ENCODE measurements around the gene FBXO27.
"Not testable (repeated sequence)": the region's sequence is repeated elsewhere in the genome, so short reads cannot be mapped to it uniquely, and the experiment has no call there.

The FBXO27 gene

GRCh38 chr19:38989066-38989605, 43.2 kb downstream of the FBXO27 start:
- H3K9me3 ChIP-seq (ENCODE audit: control insufficient read depth, insufficient read depth, low read length), result no peaks in the 10 kb centered on the region

GRCh38 chr19:38988627-38989026, 43.7 kb downstream of the FBXO27 start:
- H3K9ac ChIP-seq (ENCODE audit: low read depth, low read length); H3K4me1 ChIP-seq (ENCODE audit: insufficient read depth, low read length); H3K9me3 ChIP-seq (ENCODE audit: control insufficient read depth, insufficient read depth, low read length); H3K36me3 ChIP-seq (ENCODE audit: insufficient read depth, low read length): not testable (repeated sequence)

More at GRCh38 chr19:38989066-38989605, 43.2 kb downstream of the FBXO27 start:
- H3K4me1 ChIP-seq (ENCODE audit: insufficient read depth, low read length), result peaks cover 6% of the 10 kb centered on the region; the same call in 1 of the 2 replicates
- no peak overlapping the region; the same call in 1 of the 2 replicates for H3K9ac ChIP-seq (ENCODE audit: low read depth, low read length)
- no peaks in the 10 kb centered on the region for H3K36me3 ChIP-seq (ENCODE audit: insufficient read depth, low read length)

GRCh38 chr19:38987745-38988144, 44.6 kb downstream of the FBXO27 start:
- H3K9me3 ChIP-seq (ENCODE audit: control insufficient read depth, insufficient read depth, low read length); H3K9ac ChIP-seq (ENCODE audit: low read depth, low read length); H3K36me3 ChIP-seq (ENCODE audit: insufficient read depth, low read length); H3K4me1 ChIP-seq (ENCODE audit: insufficient read depth, low read length): not testable (repeated sequence)

- Histone ChIP-seq H3K4me1 (ENCODE audit: insufficient read depth, low read length) (peaks cover 6% of the 10 kb centered on the region; the same call in 1 of the 2 replicates), H3K9ac (ENCODE audit: low read depth, low read length) (no peak overlapping the region), H3K36me3 (ENCODE audit: insufficient read depth, low read length) (no peaks in the 10 kb centered on the region), H3K9me3 (ENCODE audit: control insufficient read depth, insufficient read depth, low read length) (no peaks in the 10 kb centered on the region)
Observed at GRCh38 chr19:38985262-38985661, 47.1 kb downstream of the FBXO27 start.

GRCh38 chr19:38980583-38981374, 51.6 kb downstream of the FBXO27 start:
- Histone ChIP-seq H3K9ac (ENCODE audit: low read depth, low read length) (no peak overlapping the region), H3K4me1 (ENCODE audit: insufficient read depth, low read length) (no peaks in the 10 kb centered on the region), H3K9me3 (ENCODE audit: control insufficient read depth, insufficient read depth, low read length) (no peaks in the 10 kb centered on the region), H3K36me3 (ENCODE audit: insufficient read depth, low read length) (no peaks in the 10 kb centered on the region)

- Histone ChIP-seq H3K4me1 (ENCODE audit: insufficient read depth, low read length) (no peaks in the 10 kb centered on the region), H3K36me3 (ENCODE audit: insufficient read depth, low read length) (no peaks in the 10 kb centered on the region), H3K9ac (ENCODE audit: low read depth, low read length) (no peak overlapping the region), H3K9me3 (ENCODE audit: control insufficient read depth, insufficient read depth, low read length) (no peaks in the 10 kb centered on the region)
Observed at GRCh38 chr19:38979812-38980211, 52.5 kb downstream of the FBXO27 start.

GRCh38 chr19:38978326-38978689, 54.0 kb downstream of the FBXO27 start:
- no peak overlapping the region for H3K9ac ChIP-seq (ENCODE audit: low read depth, low read length)
- H3K4me1 ChIP-seq (ENCODE audit: insufficient read depth, low read length), result no peaks in the 10 kb centered on the region
- H3K36me3 ChIP-seq (ENCODE audit: insufficient read depth, low read length), result no peaks in the 10 kb centered on the region
- H3K9me3 ChIP-seq (ENCODE audit: control insufficient read depth, insufficient read depth, low read length), result no peaks in the 10 kb centered on the region

- H3K9ac ChIP-seq (ENCODE audit: low read depth, low read length), result no peak overlapping the region
- H3K4me1 ChIP-seq (ENCODE audit: insufficient read depth, low read length), result no peaks in the 10 kb centered on the region
- H3K9me3 ChIP-seq (ENCODE audit: control insufficient read depth, insufficient read depth, low read length), result no peaks in the 10 kb centered on the region
- H3K36me3 ChIP-seq (ENCODE audit: insufficient read depth, low read length), result no peaks in the 10 kb centered on the region
Observed at GRCh38 chr19:38977445-38978325, 54.7 kb downstream of the FBXO27 start.

GRCh38 chr19:38975861-38976271, 56.5 kb downstream of the FBXO27 start:
- H3K9ac ChIP-seq (ENCODE audit: low read depth, low read length), result peak overlapping the region; percentile 64
- H3K36me3 ChIP-seq (ENCODE audit: insufficient read depth, low read length), result no peaks in the 10 kb centered on the region
- H3K4me1 ChIP-seq (ENCODE audit: insufficient read depth, low read length), result no peaks in the 10 kb centered on the region
- H3K9me3 ChIP-seq (ENCODE audit: control insufficient read depth, insufficient read depth, low read length), result no peaks in the 10 kb centered on the region

- no peaks in the 10 kb centered on the region for H3K4me1 ChIP-seq (ENCODE audit: insufficient read depth, low read length)
- H3K9me3 ChIP-seq (ENCODE audit: control insufficient read depth, insufficient read depth, low read length), result no peaks in the 10 kb centered on the region
- no peaks in the 10 kb centered on the region for H3K36me3 ChIP-seq (ENCODE audit: insufficient read depth, low read length)
- H3K9ac ChIP-seq (ENCODE audit: low read depth, low read length), result peak within 1 kb of the TSS; percentile 76
Observed at GRCh38 chr19:38975214-38975860, 57.0 kb downstream of the FBXO27 start, which contains the start of gene FBXO17. Gene FBXO17, minus strand, starts transcription at chr19:38975742. Its CDS starts 25,423 bp downstream, at chr19:38950319.

- H3K9ac ChIP-seq (ENCODE audit: low read depth, low read length), result peak overlapping the region; percentile 76
- H3K36me3 ChIP-seq (ENCODE audit: insufficient read depth, low read length), result no peaks in the 10 kb centered on the region
- H3K4me1 ChIP-seq (ENCODE audit: insufficient read depth, low read length), result no peaks in the 10 kb centered on the region
- no peaks in the 10 kb centered on the region for H3K9me3 ChIP-seq (ENCODE audit: control insufficient read depth, insufficient read depth, low read length)
Observed at GRCh38 chr19:38974624-38975213, 57.6 kb downstream of the FBXO27 start.

Measured in ES-I3 (cell line).